GM18526 (cell line): ENCODE results near the gene NCBP1.

Experiments used
- POLR2A ChIP-seq: IDR thresholded peaks from 3 replicates; pipeline ENCODE4 v1.6.1; 2011; ENCODE audit not compliant: insufficient read length; ENCODE audit errors: extremely low read depth

Gene NCBP1

DNA sequence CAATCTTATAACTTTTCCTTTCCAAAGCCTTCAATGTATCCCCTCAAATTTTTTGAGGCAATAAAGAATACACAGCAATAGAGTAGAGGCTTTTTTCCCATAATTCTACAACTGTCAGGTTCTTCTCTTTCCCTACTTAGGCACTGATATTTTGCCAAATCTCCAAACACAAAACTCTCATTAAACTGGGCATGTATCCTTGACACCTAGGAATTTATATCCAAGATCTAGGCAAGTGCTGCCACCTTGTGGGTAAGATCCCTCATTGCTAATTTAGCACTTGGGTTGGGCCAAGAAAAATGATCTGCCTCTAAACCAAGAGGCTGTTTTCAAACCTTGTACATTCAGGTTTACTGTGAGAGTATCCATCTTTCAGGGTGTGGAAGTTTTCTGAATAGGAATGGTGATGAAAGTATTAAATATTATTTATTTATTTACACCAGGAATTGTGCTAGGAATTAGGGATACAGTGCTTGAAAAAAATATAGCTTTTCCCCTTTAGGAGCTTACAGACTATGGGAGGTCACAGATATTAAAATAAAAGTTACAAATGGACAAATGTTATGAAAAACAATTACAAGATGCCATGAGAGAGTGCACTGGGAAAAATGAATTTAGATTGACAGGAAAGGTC is 18.1 kb upstream of the NCBP1 start:
- no peak for TF ChIP-seq POLR2A

DNA sequence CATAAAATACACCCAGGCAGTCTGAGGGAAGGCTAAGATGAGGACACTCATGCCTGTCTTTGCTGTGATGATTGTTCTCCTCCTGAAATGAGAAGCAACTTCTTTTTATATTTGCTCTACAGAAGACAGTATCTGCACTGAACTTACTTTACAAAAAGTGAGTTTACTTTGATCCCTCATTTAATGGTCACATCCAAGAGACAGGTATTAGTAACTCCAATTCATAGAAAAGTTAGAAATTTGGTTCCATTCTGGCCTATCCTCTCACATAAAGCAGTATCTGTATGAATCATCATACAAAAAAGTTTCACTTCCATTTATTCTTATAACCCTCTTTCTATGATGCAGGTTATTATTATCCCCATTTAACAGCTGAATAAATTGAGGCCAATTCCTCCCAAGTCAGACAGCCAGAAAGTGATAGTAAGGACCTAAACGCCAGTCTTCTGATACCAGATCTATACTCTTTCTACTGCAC is 15.6 kb upstream of the NCBP1 start:
- no peak for TF ChIP-seq POLR2A

DNA sequence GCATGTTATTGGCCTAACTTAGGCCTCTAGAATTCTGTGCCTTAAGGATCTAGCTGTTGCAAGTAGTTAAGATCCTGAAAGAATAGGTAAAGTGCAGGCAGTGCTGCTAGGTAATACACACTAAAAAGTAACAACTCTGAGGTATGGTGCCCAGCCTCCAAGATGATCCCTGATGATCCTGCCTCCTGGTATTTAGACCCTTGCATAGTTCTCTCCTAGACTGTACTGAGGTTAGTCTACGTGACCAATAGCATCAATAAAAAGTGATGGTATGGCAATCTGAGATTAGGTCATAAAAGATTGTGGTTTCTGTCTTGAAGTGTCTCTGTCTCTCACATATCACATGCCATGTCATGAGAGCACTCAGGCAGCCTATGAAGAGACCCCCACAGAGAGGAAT is 9.7 kb upstream of the NCBP1 start:
- TF ChIP-seq POLR2A = no peak

DNA sequence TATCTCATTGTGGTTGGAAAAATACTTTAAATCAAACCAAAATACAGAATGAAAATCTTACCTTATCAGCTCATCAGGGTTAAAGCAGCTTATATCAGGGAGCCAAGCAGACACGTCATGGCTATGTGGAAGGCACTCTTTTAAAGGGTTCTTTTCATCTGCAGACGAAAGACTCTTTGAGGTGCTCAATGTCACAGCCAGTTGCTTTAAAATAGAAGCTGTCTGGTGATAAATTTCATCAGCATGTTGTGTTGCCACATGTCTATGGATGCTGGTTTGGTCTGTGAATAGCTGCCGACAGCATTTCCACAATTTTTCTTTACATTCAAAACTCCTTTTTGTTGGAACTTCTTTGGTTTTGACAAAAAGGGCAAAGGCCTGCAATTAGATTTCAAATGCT is 8.0 kb upstream of the NCBP1 start:
- no peak for TF ChIP-seq POLR2A

DNA sequence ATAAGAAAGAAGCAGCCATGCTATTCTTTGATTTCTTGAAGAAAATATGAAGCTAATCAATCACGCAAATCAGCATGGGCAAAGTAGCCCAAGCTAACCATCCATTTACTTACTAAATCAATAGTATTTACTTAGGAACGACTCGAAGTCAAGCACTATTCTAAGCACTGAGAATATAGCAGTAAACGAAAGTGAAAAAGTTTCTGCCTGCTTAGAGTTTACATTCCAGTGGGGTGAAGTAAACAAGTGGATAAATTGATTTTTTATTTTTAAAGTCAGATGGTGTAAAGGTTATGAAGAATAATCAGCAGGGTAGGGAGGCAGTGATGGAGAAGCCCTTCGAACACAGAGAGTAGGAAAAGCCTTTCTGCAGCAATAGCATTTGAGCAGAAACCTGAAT is 6.0 kb upstream of the NCBP1 start:
- TF ChIP-seq POLR2A = no peak

DNA sequence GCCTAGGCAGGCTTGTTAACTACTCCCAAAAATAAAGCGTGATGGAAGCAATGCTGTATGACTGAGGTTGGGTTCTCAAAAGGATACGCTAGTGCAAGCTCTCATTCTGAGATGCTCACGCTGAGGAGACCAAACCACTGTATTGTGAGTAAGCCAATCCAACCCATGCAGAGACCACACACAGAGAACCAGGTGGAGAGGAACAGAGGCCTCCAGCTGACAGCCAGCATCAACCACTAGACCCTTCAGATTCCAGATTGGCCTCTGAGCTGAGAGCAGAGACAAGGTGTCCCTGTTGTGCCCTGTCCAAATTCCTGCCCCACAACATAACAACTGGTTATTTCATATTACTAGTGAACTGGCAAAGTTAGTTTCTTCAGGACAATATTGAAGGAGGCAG is 5.0 kb upstream of the NCBP1 start:
- TF ChIP-seq POLR2A = no peak

DNA sequence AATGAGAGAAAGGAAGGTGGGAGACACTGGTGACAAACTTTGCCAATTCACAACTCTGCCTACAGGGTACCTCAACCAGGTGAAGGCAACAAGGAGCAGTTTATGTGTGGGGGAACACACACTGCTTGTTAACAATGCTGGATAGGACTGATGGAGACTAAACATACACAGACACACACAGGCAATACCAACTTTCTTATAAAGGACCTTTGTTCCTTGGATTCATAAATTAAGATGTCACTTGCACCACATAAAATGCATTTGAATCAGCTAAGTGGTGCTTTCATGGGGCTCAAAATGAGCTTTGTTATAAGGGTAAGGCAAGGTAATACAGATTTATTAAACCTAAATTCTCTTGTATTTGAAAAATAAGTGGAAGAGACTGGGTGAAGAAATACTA is 4.5 kb upstream of the NCBP1 start:
- TF ChIP-seq POLR2A = no peak

DNA sequence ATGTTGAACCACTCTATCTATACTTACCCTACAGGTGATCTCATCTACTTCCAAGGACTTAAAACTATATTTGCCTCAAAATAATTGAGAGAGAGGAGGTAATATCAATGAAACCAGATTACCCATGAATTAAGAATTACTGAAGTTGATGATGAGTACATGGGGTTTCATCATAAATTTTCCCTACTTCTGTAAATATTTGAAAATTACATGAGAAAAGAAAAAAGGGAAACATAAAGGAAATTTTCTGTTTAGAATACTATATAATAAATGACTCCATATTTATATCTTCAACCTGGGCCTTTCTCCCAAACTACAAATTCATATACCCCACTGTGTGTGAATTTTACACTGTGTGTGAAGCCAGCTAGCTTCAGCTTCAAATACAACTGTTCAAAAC is 3.0 kb upstream of the NCBP1 start:
- TF ChIP-seq POLR2A = no peak

DNA sequence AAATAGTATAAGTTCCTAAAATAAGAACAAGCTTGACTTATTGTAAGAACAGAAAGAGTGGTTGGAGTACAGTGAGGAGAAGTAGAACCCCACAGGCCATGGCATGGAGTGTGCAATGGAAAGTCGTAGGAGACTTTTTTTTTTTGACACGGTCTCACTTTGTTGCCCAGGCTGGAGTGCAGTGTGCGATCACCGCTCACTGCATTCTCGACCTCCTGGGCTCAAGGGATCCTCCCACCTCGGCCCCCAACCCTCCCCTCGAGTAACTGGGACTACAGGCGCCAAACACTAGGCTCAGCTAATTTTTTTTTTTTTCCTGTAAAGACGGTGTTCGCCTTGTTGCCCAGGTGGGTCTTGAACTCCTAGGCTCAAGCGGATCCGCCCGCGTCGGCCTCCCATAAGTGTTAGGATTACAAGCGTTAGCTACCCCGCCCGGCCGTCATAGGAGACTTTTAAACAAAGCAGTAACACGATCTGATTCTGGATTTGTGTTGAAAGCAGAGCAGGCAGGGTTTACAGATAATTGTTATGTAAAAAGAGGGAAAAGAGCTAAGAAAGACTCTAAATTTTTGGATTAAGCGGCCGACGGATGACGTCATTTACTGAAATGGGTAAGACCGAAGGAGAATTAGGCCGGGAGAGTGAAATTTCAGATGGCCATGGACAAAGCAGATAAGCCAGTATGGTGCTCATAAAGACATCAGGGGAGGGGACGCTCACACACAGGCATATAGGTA is 1.2 kb upstream of the NCBP1 start:
- TF ChIP-seq POLR2A = no peak

DNA sequence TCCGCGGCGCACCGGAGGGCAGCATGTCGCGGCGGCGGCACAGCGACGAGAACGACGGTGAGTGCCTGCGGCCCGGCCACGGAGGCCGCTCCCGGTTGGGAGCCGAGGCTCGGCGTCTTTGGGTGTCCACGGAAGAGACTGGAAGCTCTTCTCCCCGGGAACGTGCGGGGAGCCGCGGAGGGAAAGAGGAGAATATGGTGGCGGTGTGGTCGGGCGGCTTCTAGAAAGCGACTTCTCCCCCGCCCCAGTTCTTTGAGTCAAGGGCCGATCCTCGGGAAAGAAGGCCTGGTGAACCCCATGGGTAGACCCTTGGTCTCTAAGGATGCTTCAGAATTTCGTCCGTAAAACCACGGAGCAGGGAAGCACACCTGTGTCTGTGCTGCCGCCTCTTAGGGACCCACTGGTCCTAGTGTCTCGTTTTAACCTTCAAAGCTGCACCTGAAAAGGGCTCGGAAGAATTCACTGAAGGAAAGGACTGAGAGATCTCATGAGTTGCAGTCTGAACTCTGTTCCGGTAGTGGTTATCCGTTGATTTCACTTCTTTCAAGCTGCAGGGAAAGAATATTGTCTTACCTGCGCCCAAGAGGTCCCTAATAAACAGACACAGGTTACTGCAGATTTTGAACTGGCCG is 354 bp downstream of the NCBP1 start:
- TF ChIP-seq POLR2A = no peak

DNA sequence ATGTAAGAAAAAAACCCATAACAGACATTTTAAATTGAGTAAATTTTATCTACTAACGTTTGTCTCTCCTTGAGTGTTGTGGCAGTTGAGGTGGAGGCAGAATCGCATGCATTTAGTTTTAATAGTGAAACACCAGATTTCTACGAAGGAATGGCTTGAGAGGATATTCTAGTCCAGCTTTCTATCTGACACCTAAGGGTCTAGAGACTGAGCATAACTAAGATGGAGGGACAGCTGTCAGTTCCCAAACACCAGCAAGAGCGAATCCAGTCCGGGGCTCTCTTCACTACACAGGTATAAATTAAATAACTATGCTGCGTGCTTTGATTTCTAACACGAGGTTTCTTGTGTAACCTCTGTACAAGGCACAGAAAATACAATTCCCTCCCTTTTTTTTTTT is 1.4 kb downstream of the NCBP1 start:
- TF ChIP-seq POLR2A = no peak

DNA sequence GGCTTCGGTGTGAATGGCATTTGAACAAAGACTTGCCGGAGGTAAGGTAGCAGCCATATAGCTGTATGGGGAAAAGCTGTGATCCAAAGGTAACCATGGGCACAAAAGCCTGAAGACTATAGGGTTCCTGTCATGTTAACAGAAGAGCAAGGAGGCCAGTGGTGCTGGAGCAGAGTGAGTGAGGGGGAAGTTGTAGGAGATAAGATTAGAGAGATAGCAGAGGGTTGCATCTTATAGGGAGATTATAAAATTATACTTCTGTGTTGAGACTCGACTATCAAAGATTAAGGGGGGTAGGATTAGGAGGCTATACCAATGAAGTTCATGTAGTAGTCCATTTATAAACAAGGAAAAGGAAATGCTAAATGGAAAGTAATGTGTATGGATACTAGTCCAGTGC is 3.3 kb downstream of the NCBP1 start:
- TF ChIP-seq POLR2A = no peak

DNA sequence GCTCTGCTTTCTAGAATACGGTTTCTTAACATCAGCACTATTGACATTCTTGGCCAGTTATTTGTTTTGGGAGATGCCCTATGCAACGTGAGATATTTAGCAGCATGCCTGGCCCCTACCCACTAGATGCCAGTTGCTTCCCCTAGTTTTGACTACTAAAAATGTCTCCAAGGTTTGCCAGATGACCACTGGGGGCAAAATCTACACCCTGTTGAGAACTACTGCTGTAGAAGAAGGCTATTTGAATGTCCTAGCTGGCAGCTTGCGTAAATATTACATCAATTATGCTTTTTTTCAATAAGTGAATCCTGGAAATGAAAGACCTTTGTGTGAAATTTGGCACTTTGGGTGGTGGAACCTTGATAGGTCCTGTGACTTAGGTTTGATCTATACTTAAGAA is 5.0 kb downstream of the NCBP1 start:
- no peak for TF ChIP-seq POLR2A

DNA sequence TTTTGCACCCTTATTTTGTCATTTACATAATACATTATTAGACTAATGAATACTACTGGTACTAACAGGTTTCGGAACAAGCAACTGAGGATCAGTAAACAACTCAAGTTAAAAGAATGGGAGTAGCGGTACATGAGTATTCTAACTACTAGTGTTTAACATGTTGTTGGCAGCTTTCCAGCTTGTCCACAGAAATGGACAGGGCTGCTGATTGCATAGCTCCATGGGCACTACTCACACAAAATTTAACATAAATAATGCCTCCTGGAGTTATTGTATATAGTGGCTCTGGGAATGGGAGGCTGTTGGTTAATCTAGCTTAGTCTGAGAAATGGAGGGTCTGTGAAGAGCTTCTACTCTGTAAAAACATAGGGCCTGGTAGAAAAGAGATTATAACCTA is 6.7 kb downstream of the NCBP1 start:
- no peak for TF ChIP-seq POLR2A

DNA sequence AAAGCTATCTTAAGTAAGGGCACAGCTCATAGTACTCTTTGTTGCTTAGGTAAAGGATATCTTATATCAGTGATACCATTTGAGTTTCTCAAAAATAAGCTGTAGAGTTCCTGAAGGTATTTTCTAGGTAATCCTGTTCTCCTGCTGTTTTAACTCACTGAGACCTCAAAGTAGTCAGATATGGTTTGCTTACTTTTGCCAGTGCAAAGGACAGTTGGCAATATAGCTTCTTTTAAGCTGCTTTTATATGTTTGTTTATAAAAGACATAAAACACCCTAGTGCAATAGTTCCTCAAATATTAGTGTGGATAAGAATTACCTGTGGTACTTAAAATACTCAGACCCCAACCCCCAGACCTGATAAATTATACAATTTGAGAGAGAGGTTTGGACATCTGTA is 12.1 kb downstream of the NCBP1 start:
- no peak for TF ChIP-seq POLR2A

DNA sequence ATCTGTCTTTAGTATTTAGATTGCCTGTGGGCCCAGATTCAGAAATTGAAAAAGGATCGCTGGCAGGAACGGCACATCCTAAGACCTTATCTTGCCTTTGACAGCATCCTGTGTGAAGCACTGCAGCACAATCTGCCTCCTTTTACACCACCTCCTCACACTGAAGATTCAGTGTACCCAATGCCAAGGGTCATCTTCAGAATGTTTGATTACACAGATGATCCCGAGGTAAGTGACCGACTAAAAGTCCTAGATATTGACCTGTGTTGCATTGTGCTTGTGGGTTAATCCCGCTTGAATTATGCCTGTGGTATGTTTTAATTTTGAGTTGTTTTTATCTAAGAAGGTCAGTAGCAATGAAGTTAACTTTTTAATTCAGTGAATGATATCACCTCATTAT is 14.4 kb downstream of the NCBP1 start:
- no peak for TF ChIP-seq POLR2A

DNA sequence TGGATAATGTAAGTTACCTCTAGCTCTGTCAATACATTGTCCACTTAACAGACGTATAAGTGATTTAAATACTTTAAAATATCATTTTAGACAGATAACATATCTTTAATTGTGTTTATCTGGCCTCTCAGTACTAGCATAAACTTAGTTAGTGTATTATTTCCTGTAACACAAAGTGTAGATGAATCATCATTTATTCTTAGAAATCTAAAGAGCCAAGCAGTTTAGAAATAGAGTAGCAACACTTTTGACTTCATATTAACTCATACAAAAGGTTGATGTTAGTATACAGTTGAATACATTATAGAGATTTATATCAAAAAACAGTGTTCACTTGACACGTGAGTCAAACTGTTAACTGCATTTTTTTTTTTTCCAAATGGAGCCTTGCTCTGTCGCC is 18.0 kb downstream of the NCBP1 start:
- TF ChIP-seq POLR2A = no peak

DNA sequence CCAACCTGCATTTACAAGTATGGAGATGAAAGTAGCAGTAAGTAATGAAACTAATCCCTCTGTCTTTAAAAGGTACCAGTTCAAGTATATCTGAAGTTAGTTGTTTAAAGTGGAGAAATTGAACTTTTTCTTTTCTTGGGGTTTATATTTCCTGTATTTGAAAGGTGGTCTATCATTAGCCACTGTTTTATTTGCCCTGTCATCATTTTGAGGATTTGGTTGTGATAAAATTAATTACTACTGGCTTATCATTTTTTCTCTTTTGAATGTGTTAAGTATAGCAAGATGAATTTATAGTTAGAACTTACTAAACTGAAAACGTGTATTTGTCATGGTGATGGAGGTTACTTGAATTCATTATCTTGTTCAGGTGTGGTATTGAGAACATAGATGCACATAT is 25.1 kb downstream of the NCBP1 start:
- no peak for TF ChIP-seq POLR2A
